ENCODE measurements around the gene HLA-DQB1.
A peak's percentile ranks its signal among the peaks of the same experiment; 100 is the strongest.
"Not testable (repeated sequence)": the region's sequence is repeated elsewhere in the genome, so short reads cannot be mapped to it uniquely, and the experiment has no call there.

The HLA-DQB1 gene

DNA sequence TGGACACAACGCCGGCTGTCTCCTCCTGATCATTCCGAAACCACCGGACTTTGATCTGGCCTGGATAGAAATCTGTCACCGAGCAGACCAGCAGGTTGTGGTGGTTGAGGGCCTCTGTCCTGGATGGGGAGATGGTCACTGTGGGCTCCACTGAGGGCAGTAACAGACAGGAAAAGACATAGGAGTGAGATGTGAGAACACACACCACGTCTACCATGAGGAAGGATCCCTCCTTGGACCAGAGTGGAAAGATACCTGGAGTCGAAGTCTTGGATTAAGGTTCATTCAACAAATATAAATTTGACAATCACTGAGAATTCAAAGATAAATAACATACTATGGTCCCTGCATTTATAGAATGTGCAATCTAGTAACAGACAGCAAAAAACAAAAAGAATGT is 4.4 kb downstream of the HLA-DQB1 start:
- no peak for DNase-seq (ENCODE audit: low read depth)

DNA sequence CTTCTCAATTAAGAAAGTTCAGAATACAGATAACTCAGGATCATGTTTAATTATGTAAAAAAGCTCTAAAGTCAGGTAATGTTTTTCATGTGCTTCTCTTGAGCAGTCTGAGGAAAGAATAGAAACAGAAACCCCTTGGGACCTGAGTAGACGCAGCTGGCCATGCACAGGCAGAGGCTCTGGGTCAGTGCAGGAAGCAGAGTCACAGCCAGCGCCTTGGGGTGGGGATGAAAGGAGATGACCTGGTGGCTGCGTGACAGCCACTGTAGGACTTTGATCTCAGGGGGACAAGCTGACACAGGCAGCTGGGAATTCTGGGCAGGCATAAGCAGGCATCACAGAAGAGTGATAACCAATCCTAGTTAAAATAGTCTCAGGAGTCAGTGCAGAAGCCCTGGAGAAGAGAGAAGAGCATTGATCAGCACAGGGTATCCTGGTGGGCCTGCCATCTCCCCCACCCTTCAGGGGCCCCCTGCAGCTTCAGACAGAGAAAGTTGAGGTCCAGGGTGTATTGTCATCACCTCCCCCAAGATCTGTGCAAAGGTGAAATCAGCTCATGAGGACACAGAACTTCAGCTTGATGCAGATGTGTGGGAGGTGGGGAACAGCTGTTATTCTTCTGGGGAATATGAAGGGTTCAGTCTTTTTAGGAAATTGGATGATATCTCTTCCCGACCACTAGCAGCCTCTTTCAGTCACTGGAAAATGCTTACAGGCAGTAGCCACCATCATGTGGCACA is 6.4 kb downstream of the HLA-DQB1 start:
- no peak for DNase-seq (ENCODE audit: low read depth)

DNA sequence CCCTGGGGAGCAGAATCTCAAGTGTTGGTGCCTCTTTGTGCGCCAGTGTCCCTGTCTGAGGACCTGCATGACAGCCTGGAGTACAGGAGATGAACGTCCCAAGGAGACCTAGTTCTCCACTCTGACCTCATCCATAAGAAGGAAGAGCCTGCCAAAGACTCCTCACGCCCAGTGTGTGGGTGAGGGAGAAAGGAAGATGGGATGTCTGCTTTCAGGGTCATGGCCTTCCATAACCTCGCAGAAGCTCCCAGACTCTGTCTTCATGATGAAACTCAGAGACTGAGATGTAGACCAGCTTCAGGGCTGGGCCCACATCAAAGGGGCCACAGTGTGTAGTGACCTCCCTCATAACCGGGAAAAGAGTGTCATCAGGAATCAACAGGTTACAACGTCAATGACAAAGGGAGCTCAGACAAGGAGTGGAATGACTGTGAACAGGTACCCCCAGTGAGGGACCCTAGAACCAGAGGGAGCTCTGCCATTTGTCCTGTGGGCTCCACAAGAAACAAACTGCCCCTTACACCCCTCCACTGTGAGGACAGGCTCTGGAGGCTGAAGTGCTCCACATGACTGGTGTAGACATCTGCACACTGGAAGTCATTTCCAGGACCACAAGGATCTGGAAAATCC is 8.1 kb downstream of the HLA-DQB1 start:
- DNase-seq (ENCODE audit: low read depth), result no peak

DNA sequence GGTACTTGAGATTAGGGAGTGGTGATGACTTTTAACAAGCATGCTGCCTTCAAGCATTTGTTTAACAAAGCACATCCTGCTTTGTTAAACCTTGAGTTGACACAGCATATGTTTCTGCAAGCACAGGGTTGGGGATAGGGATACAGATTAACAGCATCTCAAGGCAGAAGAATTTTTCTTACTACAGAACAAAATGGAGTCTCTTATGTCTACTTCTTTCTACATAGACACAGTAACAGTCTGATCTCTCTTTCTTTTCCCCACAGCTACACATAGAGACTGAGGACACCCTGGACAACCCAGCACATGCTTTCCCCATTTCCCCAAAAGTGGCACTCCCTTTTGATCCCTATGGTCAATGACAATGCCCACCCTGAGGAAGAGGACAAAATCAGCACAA is 8.6 kb downstream of the HLA-DQB1 start:
- DNase-seq (ENCODE audit: low read depth), result not testable (repeated sequence)

DNA sequence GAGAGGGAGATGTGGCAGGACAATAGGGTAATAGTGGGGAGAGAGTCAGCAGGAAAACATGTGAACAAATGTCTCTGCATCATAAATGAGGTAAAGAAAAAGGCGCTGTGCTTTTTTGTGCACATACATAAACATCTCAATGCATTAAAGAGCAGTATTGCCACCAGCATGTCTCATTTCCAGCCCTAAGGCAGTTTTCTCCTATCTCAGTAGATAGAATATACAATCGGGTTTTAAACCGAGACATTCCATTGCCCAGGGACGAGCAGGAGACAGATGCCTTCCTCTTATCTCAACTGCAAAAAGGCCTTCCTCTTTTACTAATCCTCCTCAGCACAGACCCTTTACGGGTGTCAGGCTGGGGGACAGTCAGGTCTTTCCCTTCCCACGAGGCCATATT is 9.1 kb downstream of the HLA-DQB1 start:
- not testable (repeated sequence) for DNase-seq (ENCODE audit: low read depth)

DNA sequence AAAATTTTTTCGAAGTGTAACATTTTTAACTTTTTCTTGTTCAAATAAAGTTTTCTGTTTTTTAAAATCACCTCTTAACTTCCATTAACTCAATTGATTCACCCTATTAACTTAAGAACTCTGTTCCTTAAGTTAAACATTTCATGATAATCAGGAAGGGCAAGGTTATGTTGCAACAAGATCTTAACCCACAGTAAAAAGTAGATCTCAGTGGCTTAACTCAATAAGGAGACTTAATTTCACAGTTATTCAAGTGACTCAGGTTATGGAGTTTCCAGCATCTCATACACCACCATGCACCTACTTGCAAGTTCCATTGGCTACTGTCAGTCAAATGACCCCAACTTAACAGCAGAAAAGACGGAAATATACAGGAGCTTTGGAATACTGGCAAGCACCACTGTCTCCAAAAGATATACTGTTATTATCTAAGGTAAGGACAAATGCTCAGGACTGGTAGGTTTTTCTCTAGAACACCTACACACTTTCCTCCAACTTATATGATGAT is 11.2 kb downstream of the HLA-DQB1 start:
- no peak for DNase-seq (ENCODE audit: low read depth)

DNA sequence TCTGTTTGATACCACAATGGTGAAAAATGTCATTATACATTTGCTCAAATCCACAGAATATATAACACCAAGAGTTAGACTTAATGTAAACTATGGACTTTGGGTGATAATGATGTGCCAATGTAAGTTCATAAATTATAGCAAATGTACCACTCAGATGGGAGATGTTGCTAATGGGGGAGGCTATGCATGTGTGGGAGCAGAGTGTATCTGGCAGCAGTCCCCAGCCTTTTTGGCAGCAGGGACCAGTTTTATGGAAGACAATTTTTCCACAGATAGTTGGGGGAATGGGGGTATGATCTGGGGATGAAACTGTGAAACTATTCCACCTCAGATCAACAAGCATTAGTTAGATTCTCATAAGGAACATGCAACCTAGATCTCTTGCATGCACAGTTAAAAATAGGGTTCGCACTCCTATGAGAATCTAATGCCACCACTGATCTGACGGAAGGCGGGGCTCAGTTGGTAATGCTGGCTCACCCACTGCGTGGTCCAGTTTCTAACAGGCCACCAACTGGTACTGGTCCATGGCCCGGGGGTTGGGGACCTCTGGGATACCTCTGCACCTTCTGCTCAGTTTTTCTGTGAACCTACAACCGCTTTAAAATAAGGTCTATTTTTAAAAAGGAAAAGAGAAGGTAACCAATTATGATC is 21.3 kb downstream of the HLA-DQB1 start:
- DNase-seq (ENCODE audit: low read depth), result no peak

DNA sequence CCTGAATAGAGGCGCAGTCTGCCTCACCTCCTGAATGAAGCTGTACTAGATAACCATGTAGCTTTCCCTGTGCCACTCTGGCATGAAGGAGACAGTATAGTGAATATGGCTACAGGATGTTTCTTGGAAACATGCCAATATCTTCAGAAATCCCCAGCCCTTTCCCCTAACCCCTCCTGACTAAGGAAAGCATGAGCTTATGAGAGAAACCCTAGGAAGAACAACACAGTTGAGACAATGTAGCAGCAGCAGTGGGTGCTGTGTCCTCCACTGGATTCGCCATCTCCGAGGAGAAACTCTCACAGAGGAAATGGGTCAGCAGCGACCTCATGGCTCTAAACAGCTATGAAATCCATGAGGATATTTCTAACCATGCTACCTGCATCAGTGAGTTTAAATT is 22.6 kb downstream of the HLA-DQB1 start:
- DNase-seq (ENCODE audit: low read depth), result no peak

DNA sequence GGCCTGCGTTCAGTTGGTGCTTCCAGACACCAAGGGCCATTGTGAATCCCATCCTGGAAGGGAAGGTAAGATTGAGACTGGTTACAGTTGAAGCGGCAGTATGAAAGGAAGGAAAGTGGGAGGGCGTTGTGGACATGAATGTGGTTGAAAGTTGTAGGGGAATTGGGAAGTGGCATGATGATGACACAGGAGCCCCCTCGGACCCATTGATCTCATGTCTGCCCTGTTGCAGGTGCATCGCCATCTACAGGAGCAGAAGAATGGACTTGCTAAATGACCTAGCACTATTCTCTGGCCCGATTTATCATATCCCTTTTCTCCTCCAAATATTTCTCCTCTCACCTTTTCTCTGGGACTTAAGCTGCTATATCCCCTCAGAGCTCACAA is 23.7 kb downstream of the HLA-DQB1 start:
- no peak for DNase-seq (ENCODE audit: low read depth)

DNA sequence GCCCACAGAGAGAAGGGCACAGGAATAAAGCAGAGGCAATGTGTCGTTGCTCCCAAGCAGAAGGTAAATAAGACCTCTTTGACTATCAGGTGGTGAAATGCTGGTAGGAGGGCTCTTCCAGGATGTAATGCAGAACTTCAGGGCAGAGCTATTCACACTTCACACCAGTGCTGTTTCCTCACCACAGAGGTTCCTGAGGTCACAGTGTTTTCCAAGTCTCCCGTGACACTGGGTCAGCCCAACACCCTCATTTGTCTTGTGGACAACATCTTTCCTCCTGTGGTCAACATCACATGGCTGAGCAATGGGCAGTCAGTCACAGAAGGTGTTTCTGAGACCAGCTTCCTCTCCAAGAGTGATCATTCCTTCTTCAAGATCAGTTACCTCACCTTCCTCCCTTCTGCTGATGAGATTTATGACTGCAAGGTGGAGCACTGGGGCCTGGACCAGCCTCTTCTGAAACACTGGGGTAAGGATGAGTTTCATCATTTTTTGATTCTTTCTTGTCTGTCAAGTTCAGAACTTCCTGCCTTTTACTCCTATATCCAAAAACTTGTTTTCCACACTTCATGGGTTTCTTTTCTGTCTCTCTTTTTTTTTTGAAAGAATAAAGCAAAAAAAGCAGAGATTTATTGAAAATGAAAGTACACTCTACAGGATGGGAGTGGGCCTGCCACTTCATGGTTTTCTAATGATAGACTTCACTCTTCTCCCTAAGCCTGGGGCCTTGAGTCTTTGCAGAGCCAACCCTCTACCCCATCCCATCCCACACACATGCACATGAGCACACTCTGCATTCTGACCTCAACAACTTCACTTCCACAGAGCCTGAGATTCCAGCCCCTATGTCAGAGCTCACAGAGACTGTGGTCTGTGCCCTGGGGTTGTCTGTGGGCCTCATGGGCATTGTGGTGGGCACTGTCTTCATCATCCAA is 24.4 kb downstream of the HLA-DQB1 start:
- not testable (repeated sequence) for DNase-seq (ENCODE audit: low read depth)

DNA sequence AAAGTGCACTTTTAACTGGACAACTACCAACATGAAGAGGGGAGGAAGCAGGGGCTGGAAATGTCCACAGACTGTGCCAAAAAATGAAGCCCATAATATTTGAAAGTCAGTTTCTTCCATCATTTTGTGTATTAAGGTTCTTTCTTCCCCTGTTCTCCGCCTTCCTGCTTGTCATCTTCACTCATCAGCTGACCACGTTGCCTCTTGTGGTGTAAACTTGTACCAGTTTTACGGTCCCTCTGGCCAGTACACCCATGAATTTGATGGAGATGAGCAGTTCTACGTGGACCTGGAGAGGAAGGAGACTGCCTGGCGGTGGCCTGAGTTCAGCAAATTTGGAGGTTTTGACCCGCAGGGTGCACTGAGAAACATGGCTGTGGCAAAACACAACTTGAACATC is 25.3 kb downstream of the HLA-DQB1 start:
- no peak for DNase-seq (ENCODE audit: low read depth)

DNA sequence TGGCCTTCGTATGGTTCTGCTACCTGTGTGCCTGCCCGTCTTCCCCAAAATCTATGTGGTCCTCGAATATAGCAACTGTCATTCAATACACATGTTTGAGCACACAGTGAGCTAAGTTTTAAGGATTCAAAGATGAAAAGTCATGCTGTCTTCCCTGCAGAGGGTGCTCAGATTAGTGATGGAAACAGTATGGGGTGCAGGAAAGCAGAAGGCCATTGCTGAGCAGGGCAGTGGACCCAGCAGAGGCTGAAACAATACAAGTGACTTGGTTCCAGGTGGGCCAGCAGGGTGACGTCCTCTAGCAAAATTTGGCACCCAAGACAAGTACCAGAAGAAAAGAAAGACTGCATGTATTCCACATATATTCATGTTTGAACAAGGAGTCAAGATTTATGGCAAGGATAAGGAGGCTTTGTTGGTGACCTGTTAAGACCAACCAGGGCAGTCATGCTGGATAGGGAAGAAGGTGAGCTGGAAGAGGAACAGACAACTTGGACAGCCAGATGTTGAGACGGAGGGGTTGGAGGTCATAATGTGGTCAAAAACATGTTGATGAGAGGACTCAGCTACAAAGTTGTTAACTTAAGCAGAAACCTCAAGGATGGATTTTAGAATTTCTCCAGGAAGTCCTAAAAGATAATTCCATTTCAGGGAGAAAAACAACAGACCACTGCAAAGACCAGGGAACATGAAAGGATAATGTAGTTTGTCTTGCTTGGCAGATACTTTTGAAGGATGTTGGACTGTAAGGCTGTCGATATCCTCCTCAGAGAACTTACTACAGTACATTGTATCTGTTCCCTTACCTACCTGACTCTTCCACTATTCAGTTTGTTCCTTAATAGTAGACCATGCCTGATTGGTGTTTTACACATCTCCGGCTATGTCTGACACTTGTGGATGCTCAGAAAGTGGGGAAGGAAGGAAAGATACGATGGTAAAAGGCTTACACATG is 26.7 kb downstream of the HLA-DQB1 start:
- no peak for DNase-seq (ENCODE audit: low read depth)

DNA sequence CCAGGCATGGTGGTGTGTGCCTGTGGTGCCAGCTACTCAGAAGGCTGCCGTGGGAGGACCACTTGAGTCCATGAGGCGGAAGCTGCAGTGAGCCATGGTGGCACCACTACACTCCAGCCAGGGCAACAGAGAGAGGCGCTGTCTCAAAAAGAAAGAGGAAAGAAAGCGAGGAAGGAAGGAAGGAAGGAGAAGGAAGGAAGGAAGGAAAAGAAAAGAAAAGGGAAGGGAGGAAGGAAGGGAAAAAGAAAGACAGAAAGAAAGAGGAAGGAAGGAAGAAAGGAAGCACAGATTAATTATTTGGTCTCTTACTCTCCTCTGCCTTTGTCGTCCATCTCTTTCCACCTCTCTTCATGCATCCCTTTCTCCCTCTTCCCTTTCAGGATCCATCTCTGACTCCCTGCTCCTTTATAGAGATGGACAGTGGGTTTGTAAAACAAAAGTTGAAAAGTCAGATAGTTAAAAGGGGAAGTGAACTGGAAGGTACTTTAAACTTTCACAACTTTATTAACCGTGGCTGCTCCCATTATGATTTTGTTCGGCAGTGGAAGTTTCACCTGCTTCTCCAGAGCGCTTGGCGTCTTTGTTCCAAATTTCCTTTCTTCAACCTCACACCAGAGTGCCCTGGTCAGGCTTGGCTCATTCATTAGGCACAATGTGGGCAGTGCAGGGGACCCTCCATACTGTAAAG is 27.8 kb downstream of the HLA-DQB1 start:
- no peak for DNase-seq (ENCODE audit: low read depth)

DNA sequence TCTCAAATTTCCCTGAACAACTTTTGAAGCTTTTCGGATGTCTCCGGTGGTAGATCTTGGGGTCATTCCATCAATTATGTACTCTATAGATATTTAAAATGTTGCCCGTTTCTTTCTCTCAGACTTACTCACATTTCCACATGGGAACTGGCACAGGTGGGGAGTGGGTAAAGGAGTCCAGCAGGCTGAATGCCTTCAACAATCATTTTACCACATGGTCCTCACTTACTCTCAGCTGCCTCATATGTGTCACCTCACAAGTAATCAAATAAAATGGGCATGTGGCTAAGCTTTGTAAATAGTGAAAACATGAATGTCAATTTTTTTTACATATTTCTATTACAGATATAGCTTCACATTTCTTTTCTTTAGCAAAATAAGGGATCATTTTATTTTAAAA is 28.6 kb downstream of the HLA-DQB1 start:
- no peak for DNase-seq (ENCODE audit: low read depth)

DNA sequence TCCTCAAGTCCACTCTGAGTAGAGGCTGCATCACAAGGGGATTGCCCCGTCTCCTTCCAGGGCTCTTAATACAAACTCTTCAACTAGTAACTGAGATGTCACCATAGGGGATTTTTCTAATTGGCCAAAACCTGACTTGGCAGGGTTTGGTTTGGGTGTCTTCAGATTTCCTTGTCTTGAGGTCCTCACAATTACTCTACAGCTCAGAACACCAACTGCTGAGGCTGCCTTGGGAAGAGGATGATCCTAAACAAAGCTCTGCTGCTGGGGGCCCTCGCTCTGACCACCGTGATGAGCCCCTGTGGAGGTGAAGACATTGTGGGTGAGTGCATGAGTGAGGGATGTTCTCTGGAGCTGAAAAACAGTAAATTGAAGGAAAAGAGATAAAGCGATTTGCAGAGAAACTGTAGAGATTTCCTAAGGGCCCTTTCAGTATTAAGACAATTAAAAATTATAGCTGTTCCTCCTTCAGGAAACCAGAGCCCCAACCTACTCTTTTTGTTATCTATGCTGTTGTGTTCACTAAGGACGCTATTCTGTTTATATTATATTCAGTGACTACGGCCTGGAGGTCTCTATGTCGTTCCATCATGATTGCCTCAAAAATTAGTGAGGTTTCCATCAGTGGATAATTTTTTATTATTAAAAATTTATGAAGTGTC is 29.1 kb downstream of the HLA-DQB1 start, which contains the start of gene HLA-DQA1:
TSS of gene HLA-DQA1 (plus strand) at position 188 of the 662 bp plus-strand sequence. CDS start at position 241, 53 bp downstream.
- DNase-seq (ENCODE audit: low read depth), result no peak

DNA sequence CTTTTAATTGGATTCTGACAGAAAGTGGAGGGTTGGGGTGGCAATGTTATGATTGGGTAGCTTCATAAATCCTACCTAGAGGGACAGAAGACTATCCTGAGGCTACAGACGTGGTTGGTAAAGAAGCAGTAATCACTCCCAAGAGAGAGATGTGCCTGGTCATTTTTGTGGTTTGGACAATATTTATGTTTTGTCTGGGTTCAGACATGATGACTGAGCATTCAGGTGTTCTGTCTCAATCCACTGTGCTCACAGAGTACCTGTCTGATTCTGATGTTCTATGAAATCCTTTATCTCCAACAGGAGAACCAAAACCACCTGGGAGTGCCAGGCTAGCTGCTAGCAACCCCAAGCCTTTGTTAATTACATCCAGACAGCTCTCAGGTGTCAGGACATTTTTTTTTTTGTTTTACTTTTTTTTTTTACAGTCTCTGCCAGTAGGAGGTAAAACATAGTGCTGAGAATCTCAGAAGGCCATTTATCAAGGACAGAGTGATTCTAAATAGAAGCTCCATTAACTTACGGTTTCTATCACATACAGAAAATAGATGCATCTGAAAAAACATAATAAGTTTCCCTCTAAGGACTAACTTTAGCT is 30.8 kb downstream of the HLA-DQB1 start:
- no peak for DNase-seq (ENCODE audit: low read depth)

DNA sequence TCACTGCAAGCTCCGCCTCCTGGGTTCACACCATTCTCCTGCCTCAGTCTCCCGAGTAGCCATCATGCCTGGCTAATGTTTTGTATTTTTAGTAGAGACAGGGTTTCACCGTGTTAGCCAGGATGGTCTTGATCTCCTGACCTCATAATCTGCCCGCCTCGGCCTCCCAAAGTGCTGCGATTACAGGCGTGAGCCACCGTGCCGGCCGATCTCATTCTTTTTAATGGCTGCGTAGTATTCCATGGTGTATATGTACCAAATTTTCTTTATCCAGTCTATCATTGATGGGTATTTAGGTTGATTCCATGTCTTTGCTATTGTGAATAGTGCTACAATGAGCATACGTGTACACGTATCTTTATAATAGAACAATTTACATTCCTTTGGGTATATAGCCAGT is 36.7 kb downstream of the HLA-DQB1 start:
- not testable (repeated sequence) for DNase-seq (ENCODE audit: low read depth)

DNA sequence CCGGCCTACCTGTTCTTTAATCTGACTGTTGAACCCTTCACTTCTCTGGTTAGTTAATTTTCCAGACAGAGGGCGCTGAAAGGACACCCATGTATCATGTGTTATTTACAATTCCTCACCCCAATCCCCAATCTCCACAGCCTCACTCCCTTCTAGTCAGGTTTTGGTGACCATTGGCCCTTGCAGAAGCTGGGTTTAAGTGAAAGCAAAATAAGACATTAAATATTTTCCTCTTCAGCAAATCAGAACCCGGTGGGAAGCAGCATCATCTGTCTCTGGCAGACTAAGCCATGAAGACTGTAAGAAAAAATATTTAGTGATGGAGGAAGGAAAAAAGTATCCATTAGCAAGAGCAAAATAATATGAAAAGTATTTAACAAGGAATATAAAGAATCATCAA is 38.6 kb downstream of the HLA-DQB1 start:
- peak; percentile 21 for DNase-seq (ENCODE audit: low read depth)

DNA sequence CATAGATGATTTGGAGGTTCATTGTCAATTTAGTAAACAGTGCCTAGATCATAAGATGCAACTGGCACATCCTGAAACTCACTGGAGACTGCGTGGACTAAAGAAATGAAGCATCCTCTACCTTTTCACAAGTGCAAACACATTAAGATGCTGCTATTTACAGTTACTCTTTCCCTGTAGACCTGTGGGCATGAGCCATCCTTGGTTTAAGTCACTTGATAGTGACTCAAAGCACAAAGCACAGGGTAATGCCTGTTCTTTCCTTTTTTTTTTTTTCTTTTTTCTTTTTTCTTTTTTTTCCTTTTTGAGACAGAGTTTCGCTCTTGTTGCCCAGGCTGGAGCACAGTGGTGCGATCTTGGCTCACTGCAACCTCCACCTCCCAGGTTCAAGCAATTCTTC is 39.2 kb downstream of the HLA-DQB1 start:
- DNase-seq (ENCODE audit: low read depth), result no peak
